A549 treated with AZD2906 at 1 μM for 4 hours (cell line): ENCODE results near the gene CST6. TPM values are rescaled to one million over a fixed set of nuclear protein-coding genes. Genes with fewer than 3 reads are reported as not detected.

Experiments
- total RNA-seq: library from RNA; stranded (reverse); fragments of 200-300 nt; extraction: Qiagen RNA extraction; gene quantifications from 5 replicates; pipeline ENCODE4 v1.2.3, GENCODE V29; 2022

Gene CST6
- not detected in 5 replicates for total RNA-seq

GRCh38 chr11:66011785-66012303, at the start of gene CST6:
Gene CST6, plus strand, starts transcription at chr11:66012008. Its CDS starts 37 bp downstream, at chr11:66012045.

GRCh38 chr11:66001942-66002647, 9.7 kb upstream of the CST6 start, which contains the start of the genes BANF1 and EIF1AD:
Gene BANF1, plus strand, starts transcription at chr11:66002503. Its CDS starts 748 bp downstream, at chr11:66003251.
Gene EIF1AD, minus strand, starts transcription at chr11:66002157. Its CDS starts 1,768 bp downstream, at chr11:66000389.

GRCh38 chr11:66026017-66026529, 14.3 kb downstream of the CST6 start, which contains the start of gene CATSPER1:
Gene CATSPER1, minus strand, starts transcription at chr11:66026479. Its CDS starts 100 bp downstream, at chr11:66026379.

GRCh38 chr11:66048547-66049323, 36.9 kb downstream of the CST6 start, which contains the start of gene GAL3ST3:
Gene GAL3ST3, minus strand, starts transcription at chr11:66049161. Its CDS starts 3,746 bp downstream, at chr11:66045415.

GRCh38 chr11:66051766-66052663, 40.2 kb downstream of the CST6 start, which contains the start of gene SF3B2:
Gene SF3B2, plus strand, starts transcription at chr11:66052364. Its CDS starts 21 bp downstream, at chr11:66052385.

Other genes with a start within 250 kb of the CST6 start
- 9.7 to 13.2 TPM (median 12.3 TPM) in 5 replicates for gene AP5B1, start 231.0 kb upstream of the CST6 start, total RNA-seq
- gene OVOL1, start 224.9 kb upstream of the CST6 start, total RNA-seq: 0.04 to 0.15 TPM (median 0.10 TPM) in 5 replicates
- 0.05 to 0.08 TPM (median 0.06 TPM) in 5 replicates for gene SNX32, start 178.0 kb upstream of the CST6 start, total RNA-seq
- 1,981 to 2,375 TPM (median 2,303 TPM) in 5 replicates for gene CFL1, start 153.8 kb upstream of the CST6 start, total RNA-seq
- gene MUS81, start 151.6 kb upstream of the CST6 start, total RNA-seq: 24.7 to 35.0 TPM (median 32.8 TPM) in 5 replicates
- gene EFEMP2, start 139.2 kb upstream of the CST6 start, total RNA-seq: 0.49 to 1.1 TPM (median 0.97 TPM) in 5 replicates
- gene CTSW, start 132.2 kb upstream of the CST6 start, total RNA-seq: 0.07 to 0.11 TPM in 2 of 5 replicates, not detected in the others
- 72.3 to 88.2 TPM (median 83.5 TPM) in 5 replicates for gene FIBP, start 123.5 kb upstream of the CST6 start, total RNA-seq
- gene CCDC85B, start 121.3 kb upstream of the CST6 start, total RNA-seq: 21.8 to 44.1 TPM (median 43.2 TPM) in 5 replicates
- 97.3 to 161 TPM (median 118 TPM) in 5 replicates for gene FOSL1, start 111.6 kb upstream of the CST6 start, total RNA-seq
- gene C11orf68, start 92.9 kb upstream of the CST6 start, total RNA-seq: 30.9 to 49.9 TPM (median 44.6 TPM) in 5 replicates
- gene DRAP1, start 92.6 kb upstream of the CST6 start, total RNA-seq: 162 to 254 TPM (median 207 TPM) in 5 replicates
- gene TSGA10IP, start 66.5 kb upstream of the CST6 start, total RNA-seq: not detected in 5 replicates
- 40.2 to 59.5 TPM (median 54.5 TPM) in 5 replicates for gene SART1, start 50.3 kb upstream of the CST6 start, total RNA-seq
- 35.6 to 48.5 TPM (median 38.7 TPM) in 5 replicates for gene EIF1AD, start 9.9 kb upstream of the CST6 start, total RNA-seq
- gene BANF1, start 9.5 kb upstream of the CST6 start, total RNA-seq: 374 to 488 TPM (median 470 TPM) in 5 replicates
- 1.1 to 1.5 TPM (median 1.3 TPM) in 5 replicates for gene CATSPER1, start 14.5 kb downstream of the CST6 start, total RNA-seq
- gene GAL3ST3, start 37.2 kb downstream of the CST6 start, total RNA-seq: not detected in 5 replicates
- 163 to 185 TPM (median 169 TPM) in 5 replicates for gene SF3B2, start 40.4 kb downstream of the CST6 start, total RNA-seq
- gene PACS1, start 58.3 kb downstream of the CST6 start, total RNA-seq: 61.1 to 91.1 TPM (median 82.8 TPM) in 5 replicates
- gene KLC2, start 245.7 kb downstream of the CST6 start, total RNA-seq: 39.3 to 47.0 TPM (median 43.1 TPM) in 5 replicates